OCI-LY3 (cell line): ENCODE measurements around the gene MAN2A1.

ENCODE experiments used
- CTCF ChIP-seq: fragments of 200-600, 300-600 bp; sonication (generic); IDR thresholded peaks from 2 replicates; pipeline ENCODE4 v1.5.1; 2014; ENCODE audit warnings: antibody characterized with exemption, low read length, low read depth
- EZH2phosphoT487 ChIP-seq: fragments of 200-600 bp; shearing (Covaris generic); IDR thresholded peaks from 2 replicates; pipeline ENCODE4 v1.6.1; 2018; ENCODE audit warnings: antibody characterized with exemption, mixed run types, low read depth

GRCh38 chr5:109907189-109907588 lies 217.5 kb downstream of the MAN2A1 start:
- TF ChIP-seq CTCF (no peak), EZH2phosphoT487 (no peak)
